Left ventricle myocardium inferior (tissue), 1 donor: Measurements from ENCODE around the gene GPR82. TPM values are rescaled to one million over a fixed set of nuclear protein-coding genes. Genes with fewer than 3 reads are reported as not detected.

Experiments
- DNase-seq: peaks from one replicate; pipeline ENCODE4 v3.0.0-alpha.2; 2020
- H3K27ac ChIP-seq: fragments of 200-600 bp; replicated peaks from 2 replicates; pipeline ENCODE4 v1.8.0; 2021
- H3K27me3 ChIP-seq: fragments of 200-600 bp; 2 replicates; pipeline ENCODE4 v1.8.0; 2021; ENCODE audit warnings: low read depth
- H3K36me3 ChIP-seq: fragments of 200-600 bp; 2 replicates; pipeline ENCODE4 v1.8.0; 2021
- H3K4me1 ChIP-seq: fragments of 200-600 bp; 2 replicates; pipeline ENCODE4 v1.8.0; 2021
- H3K4me3 ChIP-seq: fragments of 200-600 bp; 2 replicates; pipeline ENCODE4 v1.8.0; 2021; ENCODE audit warnings: mild to moderate bottlenecking, moderate library complexity
- H3K9me3 ChIP-seq: fragments of 200-600 bp; replicated peaks from 2 replicates; pipeline ENCODE4 v1.8.0; 2021
- CTCF ChIP-seq: fragments of 200-600 bp; IDR thresholded peaks from 2 replicates; pipeline ENCODE4 v1.8.0; 2021; ENCODE audit warnings: antibody characterized with exemption, mild to moderate bottlenecking, borderline replicate concordance
- intact Hi-C: fragments of 100-400 bp; cut with micrococcal nuclease; formaldehyde crosslinking; loops from one replicate; pipeline ENCODE4 v1.11.0; 2022
- total RNA-seq: library from RNA; stranded (reverse); fragmentation: NEBNext Ultra II Directional; extraction: Animal tissue kit (Norgen Biotek cat#: 25700); gene quantifications from one replicate; pipeline ENCODE4 v1.2.1, GENCODE V29; 2021
- donor health status: DM: no; HTN: yes; CAD: no; lungs with severe emphysema.

Gene GPR82
- total RNA-seq, 1 donor from 2014 or later, result 0.19 TPM

- intact Hi-C loops, result no loop called here
- H3K27me3 ChIP-seq, result no peaks in the 10 kb centered on the region
- no peaks in the 10 kb centered on the region for H3K4me1 ChIP-seq
- no peaks in the 10 kb centered on the region for H3K36me3 ChIP-seq
- TF ChIP-seq CTCF, result no peak
- no peaks in the 10 kb centered on the region for H3K9me3 ChIP-seq
- no peak overlapping the region for H3K27ac ChIP-seq
- DNase-seq, result no peak
- H3K4me3 ChIP-seq, result no peak overlapping the region
Measured at GRCh38 chrX:41779030-41779564, 55.1 kb downstream of the GPR82 start.

Other genes starting within 250 kb of the GPR82 start
- gene GPR34, start 35.2 kb upstream of the GPR82 start, total RNA-seq, result 6.2 TPM
- gene CASK, start 199.4 kb downstream of the GPR82 start, total RNA-seq, result 13.4 TPM